ENCODE data around the gene TM4SF1. TPM values are rescaled to one million over a fixed set of nuclear protein-coding genes. Genes with fewer than 3 reads are reported as not detected.
"Not testable (repeated sequence)": the region's sequence is repeated elsewhere in the genome, so short reads cannot be mapped to it uniquely, and the experiment has no call there.

Gene TM4SF1
- total and polyA plus RNA-seq, 4 donors, result 117 to 477 (median 213) TPM

DNA sequence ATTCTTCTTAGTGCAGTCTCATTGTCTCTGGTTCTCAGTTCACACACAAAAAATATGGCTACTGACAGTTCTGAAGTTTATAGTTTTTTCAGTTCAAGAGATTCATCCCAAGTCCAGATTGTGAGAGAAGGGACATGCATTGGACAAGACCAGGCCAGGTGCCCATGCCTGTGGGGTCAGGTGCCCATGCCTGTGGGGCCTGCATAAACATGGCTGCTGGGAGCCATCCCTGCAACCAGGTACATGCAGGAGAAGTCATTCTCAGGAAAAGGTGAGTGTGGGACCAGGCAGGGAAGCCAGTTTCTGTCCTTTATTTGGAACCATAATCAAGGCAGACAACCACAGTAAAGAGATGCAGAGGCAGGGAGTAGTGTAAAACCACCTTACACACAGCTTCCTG lies 6.3 kb upstream of the TM4SF1 start:
- no peaks in the 10 kb centered on the region for H3K36me3 ChIP-seq (ENCODE audit: control insufficient read depth in 1 of 2, insufficient read depth in 2 of 2, low read length in 1 of 2)
- ATAC-seq (ENCODE audit: low FRiP score), result no peak
- H3K9me3 ChIP-seq (ENCODE audit: control insufficient read depth, low read length), result no peaks in the 10 kb centered on the region
- no peak overlapping the region for H3K4me3 ChIP-seq (ENCODE audit: low read length in 2 of 2)
- DNase-seq, result no peak
- no peaks in the 10 kb centered on the region for H3K27me3 ChIP-seq (ENCODE audit: control insufficient read depth in 1 of 2, insufficient read depth in 2 of 2, low read length in 1 of 2)
- intact Hi-C loops (cut with DNase I), result no loop called here
- no peak overlapping the region for H3K27ac ChIP-seq (ENCODE audit: low read depth in 1 of 2, low read length in 2 of 2)
- H3K4me1 ChIP-seq (ENCODE audit: control insufficient read depth in 1 of 2, insufficient read depth in 2 of 2, low read length in 2 of 2), result peaks cover 0 to 5% of the 10 kb centered on the region in 2 donors

- ATAC-seq (ENCODE audit: low FRiP score) (no peak), DNase-seq (no peak)
- Histone ChIP-seq H3K27me3 (ENCODE audit: control insufficient read depth in 1 of 2, insufficient read depth in 2 of 2, low read length in 1 of 2) (no peaks in the 10 kb centered on the region), H3K4me3 (ENCODE audit: low read length in 2 of 2) (no peak overlapping the region), H3K36me3 (ENCODE audit: control insufficient read depth in 1 of 2, insufficient read depth in 2 of 2, low read length in 1 of 2) (no peaks in the 10 kb centered on the region), H3K9me3 (ENCODE audit: control insufficient read depth, low read length) (no peaks in the 10 kb centered on the region), H3K4me1 (ENCODE audit: control insufficient read depth in 1 of 2, insufficient read depth in 2 of 2, low read length in 2 of 2) (peaks cover 0 to 7% of the 10 kb centered on the region in 2 donors), H3K27ac (ENCODE audit: low read depth in 1 of 2, low read length in 2 of 2) (no peak overlapping the region)
- intact Hi-C loops (cut with DNase I), result no loop called here
- whole genome bisulfite sequencing, 2 donors, result 74 to 86% methylated on average over 6 of the region's 6 CpGs
Observed at GRCh38 chr3:149382518-149382917, 5.1 kb upstream of the TM4SF1 start.

GRCh38 chr3:149382101-149382467 lies 4.6 kb upstream of the TM4SF1 start:
- no peak overlapping the region for H3K27ac ChIP-seq (ENCODE audit: low read depth in 1 of 2, low read length in 2 of 2)
- intact Hi-C loops (cut with DNase I), result no loop called here
- 39 to 49% methylated on average over 4 of the region's 4 CpGs for WGBS, 2 donors

GRCh38 chr3:149381173-149382100 lies 4.0 kb upstream of the TM4SF1 start:
- H3K27me3 ChIP-seq (ENCODE audit: control insufficient read depth in 1 of 2, insufficient read depth in 2 of 2, low read length in 1 of 2), result no peaks in the 10 kb centered on the region
- ATAC-seq (ENCODE audit: low FRiP score) (no peak), DNase-seq (no peak)
- 86 to 92% methylated on average over 6 of the region's 6 CpGs for WGBS, 2 donors
- no peaks in the 10 kb centered on the region for H3K36me3 ChIP-seq (ENCODE audit: control insufficient read depth in 1 of 2, insufficient read depth in 2 of 2, low read length in 1 of 2)
- peaks cover 0 to 4% of the 10 kb centered on the region in 2 donors for H3K4me1 ChIP-seq (ENCODE audit: control insufficient read depth in 1 of 2, insufficient read depth in 2 of 2, low read length in 2 of 2)
- H3K9me3 ChIP-seq (ENCODE audit: control insufficient read depth, low read length), result no peaks in the 10 kb centered on the region
- H3K27ac ChIP-seq (ENCODE audit: low read depth in 1 of 2, low read length in 2 of 2), result peak overlapping the region in 1 of 2 donors; percentile 53
- intact Hi-C loops (cut with DNase I), result no loop called here
- no peak overlapping the region for H3K4me3 ChIP-seq (ENCODE audit: low read length in 2 of 2)

More at GRCh38 chr3:149382101-149382467, 4.6 kb upstream of the TM4SF1 start:
- no peak for ATAC-seq (ENCODE audit: low FRiP score)
- Histone ChIP-seq H3K36me3 (ENCODE audit: control insufficient read depth in 1 of 2, insufficient read depth in 2 of 2, low read length in 1 of 2) (no peaks in the 10 kb centered on the region), H3K4me3 (ENCODE audit: low read length in 2 of 2) (no peak overlapping the region), H3K27me3 (ENCODE audit: control insufficient read depth in 1 of 2, insufficient read depth in 2 of 2, low read length in 1 of 2) (no peaks in the 10 kb centered on the region), H3K4me1 (ENCODE audit: control insufficient read depth in 1 of 2, insufficient read depth in 2 of 2, low read length in 2 of 2) (peaks cover 0 to 7% of the 10 kb centered on the region in 2 donors), H3K9me3 (ENCODE audit: control insufficient read depth, low read length) (no peaks in the 10 kb centered on the region)
- DNase-seq, result no peak

- ATAC-seq (ENCODE audit: low FRiP score); H3K4me1 ChIP-seq (ENCODE audit: control insufficient read depth in 1 of 2, insufficient read depth in 2 of 2, low read length in 2 of 2); DNase-seq; H3K36me3 ChIP-seq (ENCODE audit: control insufficient read depth in 1 of 2, insufficient read depth in 2 of 2, low read length in 1 of 2); H3K27me3 ChIP-seq (ENCODE audit: control insufficient read depth in 1 of 2, insufficient read depth in 2 of 2, low read length in 1 of 2); H3K4me3 ChIP-seq (ENCODE audit: low read length in 2 of 2); H3K9me3 ChIP-seq (ENCODE audit: control insufficient read depth, low read length); intact Hi-C loops (cut with DNase I); H3K27ac ChIP-seq (ENCODE audit: low read depth in 1 of 2, low read length in 2 of 2): not testable (repeated sequence)
- WGBS, 2 donors, result 94% methylated on average over 23 of the region's 32 CpGs; no CpG with 5 or more reads in 1 of the 2 donors
Observed at GRCh38 chr3:149380220-149380619, 2.8 kb upstream of the TM4SF1 start.

DNA sequence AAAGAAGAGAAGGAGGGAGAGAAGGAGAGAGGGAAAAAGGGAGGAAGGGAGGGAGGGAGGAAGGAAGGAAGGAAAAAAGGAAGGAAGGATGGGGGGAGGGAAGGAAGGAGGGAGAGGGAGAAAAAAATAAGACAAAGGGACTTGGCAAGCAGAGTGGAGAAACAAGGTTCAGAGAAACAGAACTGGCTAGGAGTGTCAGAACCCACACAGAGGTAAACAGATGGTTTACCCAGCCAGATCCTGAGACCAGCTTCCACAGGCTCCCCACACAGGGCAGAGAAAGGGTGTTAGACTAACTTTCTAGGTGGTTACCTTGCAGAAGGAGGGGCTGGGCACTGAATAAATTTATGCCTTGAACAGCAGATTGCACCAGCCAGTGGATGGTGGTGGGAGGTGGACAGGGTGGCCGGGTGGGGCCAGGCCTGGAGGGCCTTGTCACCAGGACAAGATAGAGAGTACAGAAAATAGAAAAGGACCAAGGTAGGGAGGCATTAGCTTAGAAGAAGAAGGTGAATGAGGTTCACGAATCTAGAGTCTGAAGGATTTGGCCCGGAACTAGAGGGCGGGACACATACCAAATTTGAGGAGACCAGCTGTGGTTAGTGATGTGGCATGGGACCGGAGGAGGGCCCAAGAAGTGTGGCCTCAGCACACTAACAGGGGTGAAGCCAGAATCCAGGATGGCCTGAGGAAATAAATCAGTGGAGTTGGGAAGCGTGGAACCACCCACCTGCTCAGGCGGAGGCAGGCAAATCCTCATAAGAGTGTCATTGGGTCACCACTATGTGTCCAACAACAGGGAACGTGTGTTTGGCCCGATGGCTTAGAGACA lies 1.2 kb upstream of the TM4SF1 start:
- Histone ChIP-seq H3K36me3 (ENCODE audit: control insufficient read depth in 1 of 2, insufficient read depth in 2 of 2, low read length in 1 of 2) (no peaks in the 10 kb centered on the region), H3K9me3 (ENCODE audit: control insufficient read depth, low read length) (no peaks in the 10 kb centered on the region), H3K27me3 (ENCODE audit: control insufficient read depth in 1 of 2, insufficient read depth in 2 of 2, low read length in 1 of 2) (no peaks in the 10 kb centered on the region), H3K4me1 (ENCODE audit: control insufficient read depth in 1 of 2, insufficient read depth in 2 of 2, low read length in 2 of 2) (peaks cover under 1 to 6% of the 10 kb centered on the region in 2 donors), H3K4me3 (ENCODE audit: low read length in 2 of 2) (no peak overlapping the region), H3K27ac (ENCODE audit: low read depth in 1 of 2, low read length in 2 of 2) (peak overlapping the region in 1 of 2 donors; percentile 45)
- WGBS, 2 donors, result 87 to 91% methylated on average over 9 of the region's 9 CpGs
- intact Hi-C loops (cut with DNase I), result loop anchor here in 1 of 2 donors (5.0 kb wide), 1 partner anchor 36 kb away; no protein-coding TSS in a partner anchor
- DNase-seq (no peak), ATAC-seq (ENCODE audit: low FRiP score) (no peak)

- H3K27ac ChIP-seq (ENCODE audit: low read depth in 1 of 2, low read length in 2 of 2), result peak overlapping the region; percentile 28 to 98
- WGBS, 2 donors, result 1 to 5% methylated on average over 8 of the region's 8 CpGs
- H3K4me1 ChIP-seq (ENCODE audit: control insufficient read depth in 1 of 2, insufficient read depth in 2 of 2, low read length in 2 of 2), result peaks cover 5 to 6% of the 10 kb centered on the region in 2 donors
- no peaks in the 10 kb centered on the region for H3K27me3 ChIP-seq (ENCODE audit: control insufficient read depth in 1 of 2, insufficient read depth in 2 of 2, low read length in 1 of 2)
- no peaks in the 10 kb centered on the region for H3K36me3 ChIP-seq (ENCODE audit: control insufficient read depth in 1 of 2, insufficient read depth in 2 of 2, low read length in 1 of 2)
- H3K9me3 ChIP-seq (ENCODE audit: control insufficient read depth, low read length), result no peaks in the 10 kb centered on the region
- intact Hi-C loops (cut with DNase I), result loop anchor here in 1 of 2 donors (1.0 to 5.0 kb wide), 2 partner anchors 24 to 35 kb away; no protein-coding TSS in a partner anchor
- ATAC-seq (ENCODE audit: low FRiP score) (peak; percentile 55), DNase-seq (no peak)
- H3K4me3 ChIP-seq (ENCODE audit: low read length in 2 of 2), result peak overlapping the region; percentile 83 to 99
Observed at GRCh38 chr3:149376718-149377407, 586 bp downstream of the TM4SF1 start.

DNA sequence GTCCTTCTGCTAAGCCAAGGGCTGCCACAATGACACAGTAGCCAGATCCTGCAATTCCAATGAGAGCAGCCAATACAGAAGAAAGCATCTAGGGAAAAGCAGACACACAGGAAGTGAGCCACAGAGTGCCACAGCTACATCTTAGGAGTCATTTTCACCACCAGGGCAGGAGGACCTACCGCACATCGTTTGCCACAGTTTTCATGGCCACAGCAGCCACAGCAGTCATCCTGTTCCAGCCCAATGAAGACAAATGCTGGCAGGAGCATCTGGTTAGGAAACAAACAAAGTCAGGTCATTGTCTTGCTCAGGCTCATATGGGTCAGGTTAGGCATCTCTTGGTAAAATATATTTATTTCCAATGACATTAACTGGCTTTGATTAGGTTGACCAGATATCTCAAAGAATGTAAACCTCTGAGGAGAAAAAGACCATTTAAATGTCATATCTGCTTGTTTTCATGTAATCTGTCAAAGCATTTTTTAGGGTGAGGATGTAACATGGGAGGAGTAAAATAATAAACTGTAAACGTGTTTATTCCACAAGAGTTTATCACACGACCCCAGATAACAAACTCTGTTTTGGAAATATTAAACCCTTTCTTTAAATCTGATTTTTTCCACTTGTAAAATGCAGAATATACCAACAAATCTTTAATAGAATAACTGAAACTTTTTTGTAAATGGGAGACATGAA lies 1.8 kb downstream of the TM4SF1 start:
- peak overlapping the region; percentile 1 to 60 for H3K4me3 ChIP-seq (ENCODE audit: low read length in 2 of 2)
- 66 to 69% methylated on average over 4 of the region's 4 CpGs for WGBS, 2 donors
- peaks cover 4 to 12% of the 10 kb centered on the region in 2 donors for H3K4me1 ChIP-seq (ENCODE audit: control insufficient read depth in 1 of 2, insufficient read depth in 2 of 2, low read length in 2 of 2)

More for the DNA sequence above, 1.8 kb downstream of the TM4SF1 start:
- no peak for DNase-seq
- no peak for ATAC-seq (ENCODE audit: low FRiP score)
- H3K27me3 ChIP-seq (ENCODE audit: control insufficient read depth in 1 of 2, insufficient read depth in 2 of 2, low read length in 1 of 2), result no peaks in the 10 kb centered on the region
- H3K36me3 ChIP-seq (ENCODE audit: control insufficient read depth in 1 of 2, insufficient read depth in 2 of 2, low read length in 1 of 2), result peaks cover 0 to 4% of the 10 kb centered on the region in 2 donors
- H3K27ac ChIP-seq (ENCODE audit: low read depth in 1 of 2, low read length in 2 of 2), result peak overlapping the region in 1 of 2 donors; percentile 7
- H3K9me3 ChIP-seq (ENCODE audit: control insufficient read depth, low read length), result no peaks in the 10 kb centered on the region
- intact Hi-C loops (cut with DNase I), result loop anchor here in 1 of 2 donors (5.0 kb wide), 1 partner anchor 33 kb away; no protein-coding TSS in a partner anchor
